AG04449 (cell line): Measurements from ENCODE around the gene FYCO1.

ENCODE experiments used
- CTCF ChIA-PET: fragments of 350-600 bp; formaldehyde crosslinking; extraction: SDS; loops from one replicate; lab custom pipeline; 2021; ENCODE audit warnings: antibody characterized with exemption; lab: Yijun Ruan, JAX
- POLR2A ChIA-PET: fragments of 400-600, 350-600 bp; formaldehyde crosslinking; extraction: SDS; loops from one replicate; lab custom pipeline; 2020; ENCODE audit warnings: antibody characterized with exemption, inconsistent platforms; lab: Yijun Ruan, JAX
- DNase-seq: peaks from one replicate; pipeline ENCODE4 v3.0.0-alpha.2; 2010; ENCODE audit warnings: low read depth, low spot score
- H3K4me3 ChIP-seq: 2 replicates; pipeline ENCODE4 v1.5.1; 2011; ENCODE audit warnings: low read depth, mild to moderate bottlenecking, control low read depth, low read length
- TF ChIP-seq, protein P1 (sequence below): IDR thresholded peaks from one replicate; pipeline ENCODE4 v1.5.1; 2011; ENCODE audit warnings: mild to moderate bottlenecking, moderate library complexity, low read length, control low read depth, inconsistent platforms; ENCODE audit not compliant: insufficient read depth; ENCODE audit errors: missing control alignments

FYCO1 gene

DNA sequence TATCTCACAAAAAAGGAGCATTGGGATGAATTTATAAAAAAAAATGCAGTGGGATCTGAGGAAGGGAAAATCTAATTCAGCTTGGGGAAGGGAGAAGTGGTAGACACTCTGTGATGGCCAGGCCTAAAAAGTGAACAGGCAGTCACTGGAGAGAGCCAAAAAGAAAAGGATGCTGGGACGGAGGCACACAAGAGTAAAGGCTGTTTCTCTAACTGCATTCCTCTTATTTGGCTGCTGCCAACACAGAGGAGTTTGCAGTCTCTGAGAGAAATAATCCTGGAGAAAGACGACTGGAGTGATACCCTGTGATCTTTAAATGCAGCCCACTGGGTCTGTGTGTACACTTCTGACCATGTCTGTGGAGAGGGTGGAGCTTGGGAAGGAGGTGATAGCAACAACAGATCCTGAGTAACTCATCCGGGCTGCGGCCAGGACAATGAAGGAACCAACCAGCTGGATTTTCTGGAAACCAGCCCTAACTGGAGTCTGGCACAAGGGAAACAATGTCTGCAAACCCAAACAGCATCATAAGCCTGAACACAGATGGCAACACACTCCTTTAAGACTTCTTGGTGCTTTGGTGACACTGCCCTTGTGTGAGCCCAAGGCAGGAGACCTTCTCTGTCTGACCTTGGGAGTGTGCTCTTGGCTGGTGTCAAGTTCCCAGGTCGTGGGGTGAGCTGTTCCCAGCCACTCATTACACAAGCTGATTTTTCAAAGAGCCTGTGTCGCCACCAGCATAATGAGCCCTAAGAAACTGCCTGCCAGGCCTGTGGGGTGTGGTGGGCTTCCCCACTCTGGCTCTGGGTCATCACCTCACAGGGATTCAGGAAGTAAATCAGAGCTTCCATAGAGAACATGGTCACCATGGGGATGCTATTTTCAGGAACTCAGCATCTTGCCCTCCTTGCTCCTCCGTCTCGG, 8.0 kb downstream of the FYCO1 start:
- CTCF ChIA-PET, result interaction anchor here (2.3 to 3.1 kb wide), 2 partner anchors 49 to 90 kb away, joined by 8 to 17 read pairs; no protein-coding TSS in a partner anchor
- POLR2A ChIA-PET, result interaction anchor here (0.7 to 1.0 kb wide), 2 partner anchors 40 to 860 kb away, joined by 3 read pairs; no protein-coding TSS in a partner anchor
- no peak overlapping the region for H3K4me3 ChIP-seq
- no peak for DNase-seq
- TF ChIP-seq, protein P1, sequence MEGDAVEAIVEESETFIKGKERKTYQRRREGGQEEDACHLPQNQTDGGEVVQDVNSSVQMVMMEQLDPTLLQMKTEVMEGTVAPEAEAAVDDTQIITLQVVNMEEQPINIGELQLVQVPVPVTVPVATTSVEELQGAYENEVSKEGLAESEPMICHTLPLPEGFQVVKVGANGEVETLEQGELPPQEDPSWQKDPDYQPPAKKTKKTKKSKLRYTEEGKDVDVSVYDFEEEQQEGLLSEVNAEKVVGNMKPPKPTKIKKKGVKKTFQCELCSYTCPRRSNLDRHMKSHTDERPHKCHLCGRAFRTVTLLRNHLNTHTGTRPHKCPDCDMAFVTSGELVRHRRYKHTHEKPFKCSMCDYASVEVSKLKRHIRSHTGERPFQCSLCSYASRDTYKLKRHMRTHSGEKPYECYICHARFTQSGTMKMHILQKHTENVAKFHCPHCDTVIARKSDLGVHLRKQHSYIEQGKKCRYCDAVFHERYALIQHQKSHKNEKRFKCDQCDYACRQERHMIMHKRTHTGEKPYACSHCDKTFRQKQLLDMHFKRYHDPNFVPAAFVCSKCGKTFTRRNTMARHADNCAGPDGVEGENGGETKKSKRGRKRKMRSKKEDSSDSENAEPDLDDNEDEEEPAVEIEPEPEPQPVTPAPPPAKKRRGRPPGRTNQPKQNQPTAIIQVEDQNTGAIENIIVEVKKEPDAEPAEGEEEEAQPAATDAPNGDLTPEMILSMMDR, result no peak

DNA sequence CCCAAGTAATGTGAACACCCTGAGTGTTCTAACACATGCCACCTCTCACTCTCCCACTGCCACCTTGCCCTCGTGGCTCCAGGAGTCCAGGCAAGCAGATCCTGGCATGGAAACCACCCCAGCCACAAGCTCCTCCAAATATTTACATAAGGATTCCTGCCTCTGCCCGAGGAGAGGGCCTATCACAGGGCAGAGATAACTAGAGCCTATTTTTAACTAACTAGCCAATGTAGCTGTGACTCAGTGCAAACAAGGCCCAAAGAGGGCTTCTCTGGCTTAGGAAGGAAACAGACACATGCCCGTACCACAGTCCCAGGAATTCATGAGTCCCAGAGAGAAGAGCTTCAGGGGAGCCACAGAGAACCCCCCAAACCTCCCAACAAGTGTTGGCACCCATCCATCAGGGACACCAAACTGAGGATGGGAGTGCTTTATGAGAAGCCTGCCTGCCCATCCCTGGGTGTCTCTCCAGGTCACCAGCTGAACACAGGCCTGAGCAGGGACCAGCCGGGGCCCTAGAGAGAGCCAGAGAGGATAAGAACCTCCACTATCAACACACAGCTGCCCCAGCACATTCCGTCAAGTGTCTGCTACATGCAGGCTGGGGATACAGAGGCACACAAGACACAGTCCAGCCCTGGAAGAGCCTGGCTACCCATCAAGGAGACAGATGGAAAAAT, 9.2 kb downstream of the FYCO1 start:
- DNase-seq, result no peak
- TF ChIP-seq, protein P1, result no peak
- H3K4me3 ChIP-seq, result no peak overlapping the region
- POLR2A ChIA-PET, result interaction anchor here (0.8 to 1.1 kb wide), 3 partner anchors 14 to 47 kb away, joined by 3 to 4 read pairs (median 3); no protein-coding TSS in a partner anchor
- CTCF ChIA-PET, result interaction anchor here (1.2 to 3.1 kb wide), 3 partner anchors 14 to 91 kb away, joined by 3 to 17 read pairs (median 8); no protein-coding TSS in a partner anchor

DNA sequence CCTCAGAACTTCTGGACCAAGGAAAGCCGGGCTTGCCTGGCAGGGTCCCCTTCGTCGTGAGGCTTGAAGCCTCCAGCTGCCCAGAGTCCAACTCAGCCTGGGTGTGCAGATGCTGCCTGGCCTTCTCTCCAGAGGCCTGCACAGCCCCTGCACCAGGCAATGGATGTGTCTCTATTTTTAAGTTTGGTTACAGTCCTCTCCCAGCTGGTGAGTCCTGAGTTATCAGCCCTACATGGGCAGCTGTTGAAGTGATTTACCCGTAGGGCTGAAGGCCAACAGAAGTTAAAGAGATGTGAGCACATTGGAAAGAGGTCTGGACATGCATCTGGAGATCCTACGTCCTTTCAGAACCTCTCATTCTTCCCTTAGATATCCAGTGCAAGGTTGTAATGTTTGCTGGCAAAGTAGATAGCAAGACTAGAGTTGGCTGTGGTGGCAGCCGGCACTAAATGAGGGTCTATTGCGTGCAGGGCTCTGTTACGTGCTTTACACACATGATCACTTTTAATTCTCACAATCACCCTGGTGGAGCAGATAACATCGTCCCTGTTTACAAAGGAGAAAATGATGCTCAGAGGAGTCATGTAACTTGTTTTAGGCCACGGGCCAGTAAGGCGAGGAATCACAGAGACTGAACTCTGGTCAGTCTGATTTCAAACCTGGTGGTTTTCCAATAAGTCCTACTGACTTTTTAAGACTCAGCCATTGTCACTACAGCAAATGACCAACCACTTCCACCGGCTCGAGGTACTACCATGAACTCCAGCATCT, 9.9 kb downstream of the FYCO1 start:
- H3K4me3 ChIP-seq, result no peak overlapping the region
- CTCF ChIA-PET, result interaction anchor here (1.2 to 3.1 kb wide), 5 partner anchors 13 to 93 kb away, joined by 3 to 17 read pairs (median 4); no protein-coding TSS in a partner anchor

DNA sequence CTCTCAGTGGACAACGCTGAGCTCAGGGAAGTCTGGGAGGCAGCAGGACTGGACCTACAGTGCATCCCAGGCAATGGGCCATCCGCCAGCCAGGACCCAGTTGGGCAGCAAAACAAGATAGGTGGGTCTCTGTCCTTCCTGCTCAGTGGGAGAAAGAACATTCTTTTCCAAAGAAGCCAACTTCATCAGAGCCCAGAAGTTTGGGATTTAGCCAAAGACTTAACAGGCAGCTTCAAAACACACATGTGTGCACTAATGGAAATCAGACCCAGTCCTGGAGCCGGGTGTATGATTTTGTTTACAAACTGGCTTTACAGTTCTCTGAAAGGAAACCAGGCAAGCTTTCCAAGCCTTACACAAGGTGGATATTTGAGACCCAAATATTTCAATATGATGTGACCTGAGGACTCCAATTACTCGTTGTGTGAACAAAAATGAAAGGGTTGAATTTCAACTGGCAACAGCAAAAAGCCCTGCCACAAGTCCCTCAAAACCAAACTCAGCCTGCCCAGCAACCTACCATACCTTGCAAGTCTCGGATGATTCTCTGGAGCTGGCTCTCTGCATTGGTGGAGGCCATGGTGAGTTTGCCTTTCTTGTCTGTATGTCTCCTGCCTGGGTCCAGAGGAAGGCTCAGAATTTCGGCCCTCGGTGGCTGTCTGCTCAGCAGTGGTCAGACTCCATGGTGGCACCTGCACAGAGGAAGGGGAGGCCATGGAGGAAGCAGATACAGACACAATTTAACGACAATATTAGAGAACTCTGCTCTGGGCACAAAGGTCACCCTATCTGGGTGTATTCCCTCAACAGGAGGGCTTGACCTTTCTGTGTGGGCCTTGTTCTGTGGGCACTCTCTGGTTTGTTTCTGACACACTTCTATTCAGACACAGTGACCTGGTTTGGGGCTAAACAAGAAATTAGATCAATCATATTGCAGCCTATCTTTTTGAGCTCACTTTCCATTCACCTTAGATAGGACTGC, 11.0 kb downstream of the FYCO1 start:
- ChIA-PET POLR2A (interaction anchor here (1.0 kb wide), 1 partner anchor 8 kb away, joined by 4 read pairs; no protein-coding TSS in a partner anchor), CTCF (interaction anchor here (0.6 to 2.2 kb wide), 5 partner anchors 15 to 96 kb away, joined by 3 to 6 read pairs (median 3); no protein-coding TSS in a partner anchor)
- no peak overlapping the region for H3K4me3 ChIP-seq
- DNase-seq, result no peak
- TF ChIP-seq, protein P1, result no peak

More for the DNA sequence above, 9.9 kb downstream of the FYCO1 start:
- DNase-seq, result no peak
- TF ChIP-seq, protein P1, result no peak
- POLR2A ChIA-PET, result interaction anchor here (0.8 to 1.1 kb wide), 3 partner anchors 13 to 47 kb away, joined by 3 to 4 read pairs (median 3); no protein-coding TSS in a partner anchor

DNA sequence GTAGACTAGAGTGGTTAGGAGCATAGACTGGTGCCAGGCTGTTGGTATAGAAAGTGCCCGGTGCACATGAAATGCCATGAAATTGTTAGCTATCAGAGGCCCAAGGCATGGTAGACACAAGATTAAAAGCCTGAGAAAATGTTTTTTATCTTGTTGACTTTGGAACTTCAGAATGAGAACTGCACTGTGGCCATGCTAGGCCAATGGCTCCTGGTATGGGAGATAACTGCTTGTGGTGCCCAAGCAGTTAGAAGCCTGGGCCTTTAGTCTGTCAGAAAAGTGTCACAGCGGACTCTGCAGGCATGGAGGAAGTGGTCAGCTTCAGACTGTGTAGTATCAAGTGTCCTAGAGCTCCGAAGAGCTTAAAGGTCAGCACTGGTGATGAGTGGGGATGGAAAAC, 11.9 kb downstream of the FYCO1 start:
- DNase-seq, result no peak
- TF ChIP-seq, protein P1, result no peak
- ChIA-PET CTCF (interaction anchor here (1.6 to 2.2 kb wide), 2 partner anchors 15 to 45 kb away, joined by 3 to 6 read pairs; no protein-coding TSS in a partner anchor), POLR2A (interaction anchor here (1.0 kb wide), 1 partner anchor 9 kb away, joined by 4 read pairs; no protein-coding TSS in a partner anchor)
- no peak overlapping the region for H3K4me3 ChIP-seq
